Gastrocnemius medialis (tissue), 4 donors: Measurements from ENCODE around the gene SLC29A3. TPM values are rescaled to one million over a fixed set of nuclear protein-coding genes. Genes with fewer than 3 reads are reported as not detected.

ENCODE experiments used
- ATAC-seq, 2 donors: fragments of 150-250 bp; one replicate each; pipeline ENCODE4 v1.9.1; 2016
- DNase-seq, 2 donors: peaks; one replicate each; pipeline ENCODE4 v3.0.0-alpha.2; 2019
- H3K27ac ChIP-seq, 4 donors: fragments of 200-600 bp; sonication (generic); 1 replicate in 1 of 4; 2 replicates in 3 of 4; pipeline ENCODE4 v1.5.1; 2016 to 2018; ENCODE audit warnings: mild to moderate bottlenecking in 2 of 4, moderate library complexity in 1 of 4
- H3K27me3 ChIP-seq, 3 donors: fragments of 200-600 bp; sonication (generic) in 2 of 3; 1 replicate in 1 of 3; 2 replicates in 2 of 3; pipeline versions ENCODE4 v1.5.1 to v1.6.0; 2016 to 2019; ENCODE audit warnings: mild to moderate bottlenecking in 1 of 3, moderate library complexity in 1 of 3
- H3K36me3 ChIP-seq, 2 donors: fragments of 200-600 bp; sonication (generic) in 1 of 2; one replicate each; pipeline ENCODE4 v1.5.1; 2017 to 2018
- H3K4me1 ChIP-seq, 2 donors: fragments of 200-600 bp; sonication (generic) in 1 of 2; one replicate each; pipeline ENCODE4 v1.5.1; 2016 to 2017; ENCODE audit warnings: mild to moderate bottlenecking in 2 of 2
- H3K4me3 ChIP-seq, 4 donors: fragments of 200-600 bp; sonication (generic) in 3 of 4; 1 replicate in 1 of 4; 2 replicates in 3 of 4; pipeline ENCODE4 v1.5.1; 2016 to 2019; ENCODE audit warnings: mild to moderate bottlenecking in 2 of 4
- H3K9me3 ChIP-seq, 3 donors: fragments of 200-600 bp; sonication (generic) in 2 of 3; 1 replicate in 1 of 3; 2 replicates in 2 of 3; pipeline ENCODE4 v1.5.1; 2016 to 2019
- CTCF ChIP-seq, 5 experiments: fragments of 450-650 bp in 3 of 5; fragments of 200-600 bp in 2 of 5; sonication (generic) in 2 of 5; IDR thresholded peaks in 4 of 5; conservative IDR thresholded peaks in 1 of 5; 1 replicate in 4 of 5; 2 replicates in 1 of 5; pipeline ENCODE4 v1.5.1; 2016 to 2019; ENCODE audit warnings: antibody characterized with exemption in 5 of 5, mild to moderate bottlenecking in 3 of 5, moderate library complexity in 3 of 5
- POLR2A ChIP-seq, 2 donors: fragments of 450-650 bp; IDR thresholded peaks; one replicate each; pipeline ENCODE4 v1.6.1; 2017; ENCODE audit warnings: antibody characterized with exemption in 2 of 2, mild to moderate bottlenecking in 2 of 2, moderate library complexity in 2 of 2
- in situ Hi-C, 4 donors: fragments of 200-750 bp; cut with MboI; loops; one replicate each; pipeline versions ENCODE4 v1.15.0 to v1.8.0; 2017; ENCODE audit warnings: low sequenced_read_pairs in 4 of 4
- intact Hi-C: fragments of 100-400 bp; cut with DNase I; formaldehyde crosslinking; loops from one replicate; pipeline ENCODE4 v1.15.1; 2023; ENCODE audit warnings: low total_unique reads
- total RNA-seq, 4 donors: library from RNA; depleted of rRNA; stranded (reverse); fragments of >200 nt; gene quantifications; one replicate each; pipeline versions ENCODE4 v1.1.0 to v1.2.3, GENCODE V29; 2016

Gene SLC29A3
- total RNA-seq, 4 donors from 2014 or later = 0.36 to 2.8 (median 2.0) TPM

- no peak for DNase-seq
- intact Hi-C loops (no loop called here), in situ Hi-C loops (loop anchor here in 2 of 4 donors (25.0 kb wide), 2 partner anchors 254 to 504 kb away; no protein-coding TSS in a partner anchor)
- H3K9me3 ChIP-seq = no peaks in the 10 kb centered on the region
- H3K4me1 ChIP-seq = peaks cover 0 to 2% of the 10 kb centered on the region in 2 donors
- H3K4me3 ChIP-seq = no peak overlapping the region
- H3K27me3 ChIP-seq = no peaks in the 10 kb centered on the region
- TF ChIP-seq POLR2A (IDR thresholded peaks at IDR 0.05) = no peak
- no peak for TF ChIP-seq CTCF (IDR thresholded peaks at IDR 0.05 in 4 of 5, conservative IDR thresholded peaks at IDR 0.05 in 1 of 5)
- H3K27ac ChIP-seq = no peak overlapping the region
- ATAC-seq = no peak
- H3K36me3 ChIP-seq = no peaks in the 10 kb centered on the region
Observed at GRCh38 chr10:71308244-71308643, 10.8 kb upstream of the SLC29A3 start.

GRCh38 chr10:71308985-71309384 lies 10.1 kb upstream of the SLC29A3 start:
- in situ Hi-C loops (loop anchor here in 2 of 4 donors (25.0 kb wide), 2 partner anchors 253 to 503 kb away; no protein-coding TSS in a partner anchor), intact Hi-C loops (no loop called here)
- DNase-seq = no peak
- no peak overlapping the region for H3K4me3 ChIP-seq
- H3K36me3 ChIP-seq = no peaks in the 10 kb centered on the region
- no peak for ATAC-seq
- H3K27ac ChIP-seq = no peak overlapping the region
- TF ChIP-seq POLR2A (IDR thresholded peaks at IDR 0.05) (no peak), CTCF (IDR thresholded peaks at IDR 0.05 in 4 of 5, conservative IDR thresholded peaks at IDR 0.05 in 1 of 5) (no peak)
- H3K4me1 ChIP-seq = peaks cover 4 to 9% of the 10 kb centered on the region in 2 donors
- no peaks in the 10 kb centered on the region for H3K27me3 ChIP-seq
- no peaks in the 10 kb centered on the region for H3K9me3 ChIP-seq

GRCh38 chr10:71309919-71310318 lies 9.1 kb upstream of the SLC29A3 start:
- H3K4me3 ChIP-seq = no peak overlapping the region
- DNase-seq = no peak
- no peaks in the 10 kb centered on the region for H3K9me3 ChIP-seq
- in situ Hi-C loops (loop anchor here (5.0 to 25.0 kb wide), 8 partner anchors 72 to 505 kb away; no protein-coding TSS in a partner anchor), intact Hi-C loops (loop anchor here (5.0 kb wide), 2 partner anchors 387 to 402 kb away; no protein-coding TSS in a partner anchor)
- no peak for ATAC-seq
- peaks cover 7 to 11% of the 10 kb centered on the region in 2 donors for H3K4me1 ChIP-seq
- H3K36me3 ChIP-seq = no peaks in the 10 kb centered on the region
- H3K27me3 ChIP-seq = no peaks in the 10 kb centered on the region
- no peak overlapping the region for H3K27ac ChIP-seq
- TF ChIP-seq CTCF (IDR thresholded peaks at IDR 0.05 in 4 of 5, conservative IDR thresholded peaks at IDR 0.05 in 1 of 5) = no peak
- no peak for TF ChIP-seq POLR2A (IDR thresholded peaks at IDR 0.05)

- intact Hi-C loops = loop anchor here (5.0 kb wide), 2 partner anchors 385 to 400 kb away; no protein-coding TSS in a partner anchor
- Histone ChIP-seq H3K4me3 (no peak overlapping the region), H3K27ac (no peak overlapping the region), H3K4me1 (peaks cover 7 to 11% of the 10 kb centered on the region in 2 donors), H3K9me3 (no peaks in the 10 kb centered on the region), H3K36me3 (no peaks in the 10 kb centered on the region), H3K27me3 (no peaks in the 10 kb centered on the region)
- no peak for DNase-seq
- no peak for ATAC-seq
- in situ Hi-C loops = loop anchor here (5.0 to 25.0 kb wide), 8 partner anchors 70 to 503 kb away; no protein-coding TSS in a partner anchor
- TF ChIP-seq POLR2A (IDR thresholded peaks at IDR 0.05) (no peak), CTCF (IDR thresholded peaks at IDR 0.05 in 4 of 5, conservative IDR thresholded peaks at IDR 0.05 in 1 of 5) (no peak)
Observed at GRCh38 chr10:71312220-71312619, 6.8 kb upstream of the SLC29A3 start.
